Upper lobe of right lung (tissue), 1 donor: ENCODE results near the gene URB1. TPM values are rescaled to one million over a fixed set of nuclear protein-coding genes. Genes with fewer than 3 reads are reported as not detected.

Experiments
- ATAC-seq: fragments of 200-7000 bp; cut with Tn5 transposase; one replicate; pipeline ENCODE4 v1.9.1; 2020; ENCODE audit warnings: mild to moderate bottlenecking, moderate library complexity
- DNase-seq: peaks from one replicate; pipeline ENCODE4 v3.0.0-alpha.2; 2020
- H3K27ac ChIP-seq: fragments of 200-600 bp; one replicate; pipeline ENCODE4 v1.8.0; 2022
- H3K27me3 ChIP-seq: fragments of 200-600 bp; one replicate; pipeline ENCODE4 v1.8.0; 2022; ENCODE audit warnings: mild to moderate bottlenecking
- H3K36me3 ChIP-seq: fragments of 200-600 bp; one replicate; pipeline ENCODE4 v1.8.0; 2022
- H3K4me1 ChIP-seq: fragments of 200-600 bp; one replicate; pipeline ENCODE4 v1.8.0; 2022
- H3K4me3 ChIP-seq: fragments of 200-600 bp; one replicate; pipeline ENCODE4 v1.8.0; 2022; ENCODE audit warnings: mild to moderate bottlenecking
- H3K9me3 ChIP-seq: fragments of 200-600 bp; one replicate; pipeline ENCODE4 v1.8.0; 2022
- intact Hi-C: fragments of 100-400 bp; cut with DNase I; formaldehyde crosslinking; loops from one replicate; pipeline ENCODE4 v1.11.0; 2022
- total RNA-seq: library from RNA; stranded (reverse); fragmentation: NEBNext Ultra II Directional; extraction: Animal tissue kit (Norgen Biotek cat#: 25700); gene quantifications from one replicate; pipeline ENCODE4 v1.2.1, GENCODE V29; 2021
- TF ChIP-seq, protein P1 (sequence below): fragments of 200-600 bp; IDR thresholded peaks from one replicate; pipeline ENCODE4 v1.8.0; 2022; ENCODE audit warnings: antibody characterized with exemption
- donor health status: DM: no; HTN: yes; CAD: no; lungs with severe emphysema.

URB1 gene
- total RNA-seq, 1 donor from 2014 or later = 14.3 TPM

DNA sequence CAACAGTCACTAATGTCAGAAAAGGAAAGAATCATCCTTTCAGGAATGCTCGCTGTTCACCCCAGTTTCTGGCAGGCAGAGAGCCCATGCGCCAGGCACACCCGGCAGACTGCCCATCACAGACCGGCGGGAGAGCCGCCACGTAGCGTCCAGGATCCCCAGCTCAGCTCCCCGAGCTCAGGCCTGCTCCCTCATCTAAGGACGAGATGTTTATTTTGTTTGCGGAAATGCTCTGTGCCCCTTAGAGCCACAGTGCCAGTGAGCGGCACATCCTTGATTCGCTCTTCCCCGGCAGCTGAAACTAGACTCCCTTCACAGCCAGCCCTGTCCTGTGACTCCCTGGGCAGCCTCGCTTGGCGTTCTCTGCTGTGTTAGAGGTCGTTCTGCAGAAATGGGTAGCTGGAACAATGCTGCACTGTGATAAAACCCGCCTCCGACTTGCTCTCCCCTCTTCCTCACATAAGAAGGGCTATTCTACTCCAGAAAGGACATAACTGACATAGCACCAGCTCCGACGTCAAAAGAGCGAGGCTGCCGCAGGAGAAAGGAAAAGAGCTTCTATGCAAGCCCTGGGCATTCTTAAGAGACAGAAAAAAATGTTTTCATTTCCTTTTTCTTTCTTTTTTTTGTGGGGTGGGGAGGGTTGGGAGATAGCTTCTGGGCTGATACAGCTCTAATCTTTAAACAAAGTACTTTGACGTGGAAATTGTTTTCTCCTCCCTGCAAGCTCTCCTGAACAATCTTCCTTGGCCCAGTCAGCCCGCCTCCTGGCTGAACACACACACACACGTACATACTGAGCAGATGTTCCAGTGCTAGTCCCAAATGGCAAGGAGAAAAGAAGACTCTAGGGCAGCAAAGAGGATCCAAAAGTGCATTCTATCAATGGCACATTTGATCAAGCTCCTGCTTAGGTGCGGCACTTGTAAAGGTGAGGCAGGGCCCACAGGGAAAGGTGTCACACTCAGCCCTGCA, 56.9 kb downstream of the URB1 start:
- H3K36me3 ChIP-seq = peaks cover 90% of the 10 kb centered on the region
- TF ChIP-seq, protein P1, sequence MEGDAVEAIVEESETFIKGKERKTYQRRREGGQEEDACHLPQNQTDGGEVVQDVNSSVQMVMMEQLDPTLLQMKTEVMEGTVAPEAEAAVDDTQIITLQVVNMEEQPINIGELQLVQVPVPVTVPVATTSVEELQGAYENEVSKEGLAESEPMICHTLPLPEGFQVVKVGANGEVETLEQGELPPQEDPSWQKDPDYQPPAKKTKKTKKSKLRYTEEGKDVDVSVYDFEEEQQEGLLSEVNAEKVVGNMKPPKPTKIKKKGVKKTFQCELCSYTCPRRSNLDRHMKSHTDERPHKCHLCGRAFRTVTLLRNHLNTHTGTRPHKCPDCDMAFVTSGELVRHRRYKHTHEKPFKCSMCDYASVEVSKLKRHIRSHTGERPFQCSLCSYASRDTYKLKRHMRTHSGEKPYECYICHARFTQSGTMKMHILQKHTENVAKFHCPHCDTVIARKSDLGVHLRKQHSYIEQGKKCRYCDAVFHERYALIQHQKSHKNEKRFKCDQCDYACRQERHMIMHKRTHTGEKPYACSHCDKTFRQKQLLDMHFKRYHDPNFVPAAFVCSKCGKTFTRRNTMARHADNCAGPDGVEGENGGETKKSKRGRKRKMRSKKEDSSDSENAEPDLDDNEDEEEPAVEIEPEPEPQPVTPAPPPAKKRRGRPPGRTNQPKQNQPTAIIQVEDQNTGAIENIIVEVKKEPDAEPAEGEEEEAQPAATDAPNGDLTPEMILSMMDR = no peak
- H3K4me3 ChIP-seq = no peak overlapping the region
- no peak overlapping the region for H3K27ac ChIP-seq
- H3K4me1 ChIP-seq = no peaks in the 10 kb centered on the region
- ATAC-seq (no peak), DNase-seq (no peak)
- no peaks in the 10 kb centered on the region for H3K27me3 ChIP-seq
- no peaks in the 10 kb centered on the region for H3K9me3 ChIP-seq
- intact Hi-C loops = no loop called here

DNA sequence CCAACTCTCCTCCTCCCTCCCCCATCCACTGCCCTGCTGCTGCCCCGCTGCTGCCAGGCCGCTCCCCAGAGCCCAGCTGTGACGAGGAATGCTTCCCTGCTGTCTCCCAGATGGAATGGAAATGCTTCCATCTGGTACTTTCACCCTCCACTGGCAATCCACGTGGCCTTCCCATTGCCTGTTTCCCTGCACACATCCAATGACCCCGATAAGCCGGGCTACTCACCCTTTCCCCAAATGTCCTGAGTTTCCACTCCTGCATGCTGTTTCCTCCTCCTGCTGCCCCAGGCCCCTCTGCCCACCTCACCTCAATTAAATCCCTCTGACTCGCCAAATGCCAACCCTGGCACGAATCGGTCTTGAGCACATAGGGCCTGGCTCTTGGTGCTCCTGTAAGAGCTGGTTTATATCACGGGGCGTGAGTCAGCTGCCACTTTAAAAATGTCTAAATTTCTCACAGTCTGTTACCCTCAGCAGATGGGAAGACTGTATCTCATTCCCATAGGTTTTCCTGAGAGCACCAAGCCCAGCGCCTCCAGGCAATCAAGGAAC, 57.8 kb downstream of the URB1 start:
- H3K4me3 ChIP-seq = no peak overlapping the region
- no peaks in the 10 kb centered on the region for H3K27me3 ChIP-seq
- H3K9me3 ChIP-seq = no peaks in the 10 kb centered on the region
- intact Hi-C loops = no loop called here
- ATAC-seq (no peak), DNase-seq (no peak)
- H3K4me1 ChIP-seq = no peaks in the 10 kb centered on the region
- peaks cover 88% of the 10 kb centered on the region for H3K36me3 ChIP-seq
- TF ChIP-seq, protein P1 = no peak
- no peak overlapping the region for H3K27ac ChIP-seq

DNA sequence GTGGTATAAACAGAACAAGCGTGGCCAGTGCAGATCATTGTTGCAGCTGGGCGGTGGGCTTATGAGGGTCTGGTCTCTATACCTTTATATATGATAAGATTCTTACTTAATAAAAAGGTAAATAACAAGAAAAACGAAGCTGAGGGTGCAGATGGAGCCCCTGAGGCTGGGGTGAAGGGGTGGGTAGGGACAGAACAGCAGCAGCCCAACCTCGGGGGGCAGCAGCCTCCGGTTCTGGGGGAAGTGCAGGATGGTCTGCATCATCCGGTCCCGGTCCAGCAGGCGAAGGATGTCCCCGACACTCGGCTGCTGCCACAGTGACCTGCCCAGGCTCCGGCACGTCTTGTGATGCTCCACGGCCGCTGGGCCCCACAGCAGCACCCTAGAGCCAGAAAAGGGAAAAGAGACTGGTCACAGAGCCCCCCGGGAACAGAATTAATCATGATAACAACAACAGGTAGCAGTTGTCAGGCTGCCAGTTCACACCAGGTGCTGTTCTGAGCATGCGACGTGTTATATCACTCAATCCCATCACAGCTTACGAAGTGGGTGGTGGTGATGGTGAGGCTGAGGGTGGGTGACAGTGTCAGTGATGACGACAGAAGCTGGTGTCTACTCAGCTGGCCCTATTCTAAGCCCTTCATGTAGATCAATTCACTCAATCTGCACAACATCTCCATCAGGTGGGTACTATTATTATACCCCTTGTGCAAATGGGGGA, 58.7 kb downstream of the URB1 start:
- intact Hi-C loops = no loop called here
- DNase-seq (no peak), ATAC-seq (no peak)
- peaks cover 81% of the 10 kb centered on the region for H3K36me3 ChIP-seq
- TF ChIP-seq, protein P1 = no peak
- no peaks in the 10 kb centered on the region for H3K9me3 ChIP-seq
- H3K27ac ChIP-seq = no peak overlapping the region
- H3K27me3 ChIP-seq = no peaks in the 10 kb centered on the region
- peaks cover 2% of the 10 kb centered on the region for H3K4me1 ChIP-seq
- H3K4me3 ChIP-seq = no peak overlapping the region

DNA sequence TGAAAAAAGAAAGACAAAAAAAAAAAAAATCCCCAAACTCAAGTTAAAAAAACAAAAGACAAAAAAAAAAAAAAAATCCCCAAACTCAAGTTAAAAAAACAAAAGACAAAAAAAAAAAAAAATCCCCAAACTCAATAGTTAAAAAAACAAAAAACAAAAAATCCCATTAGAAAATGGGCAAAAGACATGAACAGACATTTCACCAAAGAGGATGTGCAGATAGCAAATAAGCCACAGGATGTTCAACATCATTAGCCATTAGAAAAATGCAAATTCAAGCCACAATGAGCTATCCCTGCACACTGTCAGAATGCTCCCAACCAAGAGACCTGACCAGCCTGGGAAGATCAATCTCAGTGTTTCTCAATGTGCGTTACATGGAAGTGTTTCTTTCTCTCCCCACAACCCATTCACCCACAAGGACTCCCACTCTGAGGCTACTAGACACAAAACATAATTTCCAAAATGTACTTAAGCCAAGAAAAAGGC, 60.3 kb downstream of the URB1 start:
- Histone ChIP-seq H3K27ac (no peak overlapping the region), H3K4me1 (peaks cover 6% of the 10 kb centered on the region), H3K27me3 (no peaks in the 10 kb centered on the region), H3K36me3 (peaks cover 65% of the 10 kb centered on the region), H3K9me3 (no peaks in the 10 kb centered on the region), H3K4me3 (no peak overlapping the region)
- ATAC-seq (no peak), DNase-seq (no peak)
- intact Hi-C loops = no loop called here
- TF ChIP-seq, protein P1 = no peak

DNA sequence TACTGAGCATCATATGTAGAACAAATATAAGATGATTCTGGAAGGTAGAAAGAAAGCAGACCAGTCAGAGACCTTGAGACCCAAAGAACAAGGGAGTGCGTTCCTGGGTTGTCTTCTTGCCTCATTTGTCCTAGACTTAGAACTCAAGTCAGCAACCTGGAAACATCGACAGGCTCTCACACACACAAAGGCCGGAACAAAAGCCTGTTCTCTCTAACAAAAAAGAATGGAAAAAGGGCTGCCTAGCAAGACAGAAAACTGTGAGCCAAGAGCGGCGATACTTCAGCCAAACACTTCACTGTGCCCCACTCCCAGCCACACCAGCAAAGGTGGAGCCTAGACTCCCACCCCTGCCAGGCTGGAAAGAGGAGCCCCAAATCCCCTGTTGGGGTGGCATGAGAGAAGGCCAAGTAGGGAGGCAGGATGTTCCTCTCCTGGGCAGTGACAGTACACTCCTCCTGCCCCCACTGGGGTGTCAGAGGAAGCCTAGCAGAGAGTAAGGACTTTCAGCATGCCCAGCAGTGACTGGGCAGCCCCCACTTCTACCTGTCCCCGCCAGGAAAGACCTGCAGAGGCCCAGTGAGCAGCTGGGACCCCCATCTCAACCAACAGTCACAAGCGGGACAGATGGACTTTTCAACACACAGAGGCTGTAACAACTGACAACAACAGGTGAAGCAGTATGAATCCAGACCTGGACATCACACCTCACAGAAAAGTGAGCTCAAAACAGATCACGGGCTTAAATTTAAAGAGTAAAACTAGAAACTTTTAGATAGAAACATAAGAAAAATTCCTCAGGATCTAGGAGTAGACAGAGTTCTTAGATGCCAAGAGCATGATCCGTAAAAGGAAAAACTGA, 61.1 kb downstream of the URB1 start:
- Histone ChIP-seq H3K9me3 (no peaks in the 10 kb centered on the region), H3K27ac (no peak overlapping the region), H3K4me1 (peaks cover 6% of the 10 kb centered on the region), H3K27me3 (no peaks in the 10 kb centered on the region), H3K36me3 (peaks cover 57% of the 10 kb centered on the region), H3K4me3 (no peak overlapping the region)
- ATAC-seq = no peak
- intact Hi-C loops = no loop called here
- TF ChIP-seq, protein P1 = no peak
- DNase-seq = no peak
